K562 (cell line): ENCODE data around the gene DIAPH3. TPM values are rescaled to one million over a fixed set of nuclear protein-coding genes. Genes with fewer than 3 reads are reported as not detected.

Experiments
- ATAC-seq: fragments of 200-7000 bp; cut with Tn5 transposase; 3 replicates; pipeline ENCODE4 v1.9.1; 2020; ENCODE audit warnings: moderate library complexity
- BruUV-seq: library from RNA; stranded (reverse); fragments of 400-500 nt; replicated peaks from 2 replicates; lab custom pipeline; 2021; lab: Mats Ljungman, UMichigan
- CTCF ChIA-PET: fragments of 300-600 bp; formaldehyde crosslinking; extraction: SDS; loops from one replicate; lab custom pipeline; 2021; ENCODE audit warnings: low intra/inter-chr PET ratio; lab: Yijun Ruan, JAX
- POLR2A ChIA-PET: fragments of 300-600, 350-650 bp; sonication (Branson Sonifier 250); formaldehyde crosslinking; extraction: SDS; loops from one replicate; lab custom pipeline; 2021; ENCODE audit warnings: antibody characterized with exemption, inconsistent platforms; lab: Yijun Ruan, JAX
- DNase-seq, 4 experiments: peaks; one replicate each; pipeline versions ENCODE4 v3.0.0 to v3.0.0-alpha.2; 2011 to 2018; ENCODE audit warnings: low spot score in 3 of 4, mixed read lengths in 3 of 4; ENCODE audit errors: extremely low read depth in 1 of 4
- FAIRE-seq: peaks from 2 replicates; lab custom pipeline; 2011; peaks lifted over from hg19 to GRCh38; lab: Jason Lieb, UNC
- H2AFZ ChIP-seq: 2 replicates; pipeline ENCODE4 v1.6.0; 2011; ENCODE audit warnings: low read depth, low read length, control low read depth, inconsistent platforms
- H3K27ac ChIP-seq: fragments of 200-600 bp; 3 replicates; pipeline ENCODE4 v1.8.0; 2011; ENCODE audit warnings: low read depth, mild to moderate bottlenecking, control low read depth, inconsistent platforms, low read length, moderate library complexity, mixed read lengths; ENCODE audit errors: extremely low read depth
- H3K27me3 ChIP-seq, 2 experiments: fragments of 300-600 bp in 1 of 2; 2 replicates in 1 of 2; 3 replicates in 1 of 2; pipeline versions ENCODE4 v1.6.0 to v1.8.0; 2011; ENCODE audit warnings: inconsistent platforms in 2 of 2, low read length in 2 of 2, mild to moderate bottlenecking in 1 of 2, mixed read lengths in 1 of 2, moderate library complexity in 1 of 2; ENCODE audit not compliant: control insufficient read depth in 2 of 2, insufficient read depth in 2 of 2
- H3K36me3 ChIP-seq: fragments of 300-600 bp; 3 replicates; pipeline ENCODE4 v1.8.0; 2011; ENCODE audit warnings: mild to moderate bottlenecking, low read length, inconsistent platforms; ENCODE audit not compliant: control insufficient read depth, insufficient read depth
- H3K4me1 ChIP-seq, 2 experiments: fragments of 200-600 bp in 1 of 2; replicated peaks in 1 of 2; 2 replicates in 1 of 2; 3 replicates in 1 of 2; pipeline versions ENCODE4 v1.5.1 to v1.8.0; 2011; ENCODE audit warnings: inconsistent platforms in 2 of 2, low read length in 2 of 2, mild to moderate bottlenecking in 1 of 2, mixed read lengths in 1 of 2, moderate library complexity in 1 of 2; ENCODE audit not compliant: control insufficient read depth in 2 of 2, insufficient read depth in 2 of 2
- H3K4me2 ChIP-seq: 2 replicates; pipeline ENCODE4 v1.6.1; 2011; ENCODE audit warnings: low read length, control low read depth, inconsistent platforms, mixed read lengths; ENCODE audit not compliant: insufficient read depth
- H3K4me3 ChIP-seq: fragments of 200-600 bp; sonication (generic), shearing (Covaris generic); 2 replicates; pipeline ENCODE4 v1.5.1; 2016; ENCODE audit warnings: control low read depth, inconsistent platforms
- H3K79me2 ChIP-seq: fragments of 200-600 bp; 3 replicates; pipeline ENCODE4 v1.8.0; 2011; ENCODE audit warnings: low read length, inconsistent platforms; ENCODE audit not compliant: control insufficient read depth, insufficient read depth
- H3K9ac ChIP-seq, 2 experiments: 2 replicates each; pipeline versions ENCODE4 v1.6.0 to v1.6.1; 2011; ENCODE audit warnings: low read depth in 2 of 2, low read length in 2 of 2, control low read depth in 1 of 2, inconsistent platforms in 1 of 2, mild to moderate bottlenecking in 1 of 2, mixed read lengths in 1 of 2; ENCODE audit not compliant: insufficient read depth in 1 of 2
- H3K9me1 ChIP-seq: one replicate; pipeline ENCODE4 v1.6.0; 2011; ENCODE audit warnings: inconsistent platforms, mild to moderate bottlenecking, low read length, moderate library complexity; ENCODE audit not compliant: control insufficient read depth, insufficient read depth
- H3K9me3 ChIP-seq: replicated peaks from 2 replicates; pipeline ENCODE4 v1.5.1; 2011; ENCODE audit warnings: low read depth, low read length, inconsistent platforms; ENCODE audit not compliant: control insufficient read depth, insufficient read depth
- H4K20me1 ChIP-seq: replicated peaks from 2 replicates; pipeline ENCODE4 v1.6.1; 2011; ENCODE audit warnings: low read length, inconsistent platforms, mixed read lengths; ENCODE audit not compliant: control insufficient read depth, insufficient read depth
- NCOA6 ChIP-seq: fragments of 450-650 bp; IDR thresholded peaks from 2 replicates; pipeline ENCODE4 v1.6.1; 2017; ENCODE audit warnings: mild to moderate bottlenecking
- POLR2AphosphoS2 ChIP-seq: IDR thresholded peaks from 2 replicates; pipeline ENCODE4 v1.6.1; 2012; ENCODE audit warnings: low read length, improper control_type of control experiment
- RBM15 ChIP-seq: fragments of 200-400 bp; formaldehyde crosslinking; IDR thresholded peaks from 2 replicates; pipeline ENCODE4 v1.6.1; 2018; ENCODE audit warnings: mild to moderate bottlenecking, low read length, moderate library complexity; ENCODE audit not compliant: insufficient read depth
- RUNX1 ChIP-seq: sonication (generic); IDR thresholded peaks from 2 replicates; pipeline ENCODE4 v1.6.1; 2016; ENCODE audit warnings: antibody characterized with exemption, low read depth
- SMAD4 ChIP-seq: fragments of 250-450 bp; sonication (Bioruptor Pico); conservative IDR thresholded peaks from 2 replicates; pipeline ENCODE4 v1.8.0; 2021; ENCODE audit warnings: inconsistent platforms, mild to moderate bottlenecking, moderate library complexity
- ZBTB1 ChIP-seq: sonication (generic); formaldehyde crosslinking; IDR thresholded peaks from 2 replicates; pipeline ENCODE4 v1.8.1; 2023; ENCODE audit warnings: missing genetic modification reagents, low read depth, mild to moderate bottlenecking, borderline replicate concordance
- WGBS: fragments of 100-300 bp; shearing (Covaris generic); methylation state at CpG from one replicate; pipeline ENCODE4 v1.1.6; 2016; ENCODE audit warnings: low coverage, mixed read lengths; ENCODE audit not compliant: insufficient coverage; ENCODE audit errors: missing lambda C conversion rate; 5-methylcytosine and 5-hydroxymethylcytosine counted together
- in situ Hi-C: fragments of 300-500 bp; cut with MboI; formaldehyde crosslinking; loops from 4 replicates; pipeline ENCODE4 v1.15.0; 2018; ENCODE audit warnings: inconsistent platforms, mixed read lengths
- intact Hi-C: fragments of 100-400 bp; cut with micrococcal nuclease; formaldehyde crosslinking; loops from 2 replicates; pipeline ENCODE4 v1.14.2; 2022
- polyA plus RNA-seq, 8 experiments: library from polyadenylated mRNA; depleted of rRNA in 4 of 8; stranded (reverse) in 5 of 8; unstranded in 3 of 8; fragments of >200 nt; fragmentation: Nextera tagmentation in 2 of 8; fragmentation: Illumina TruSeq in 1 of 8; extraction: Ambion mirVana in 2 of 8; extraction: Trizol in 1 of 8; gene quantifications; 2 replicates each; pipeline versions ENCODE4 v1.2.1 to v1.2.3, GENCODE V29; 2011 to 2014; ENCODE audit warnings: inconsistent platforms in 1 of 8, missing spikeins in 1 of 8
- total RNA-seq, 7 experiments: library from RNA; depleted of rRNA in 6 of 7; stranded (reverse); fragments of >200 nt in 6 of 7; fragmentation: Illumina TruSeq in 2 of 7; extraction: Trizol in 2 of 7; gene quantifications; 2 replicates each; pipeline versions ENCODE4 v1.2.1 to v1.2.3, GENCODE V29; 2011 to 2021; ENCODE audit warnings: low replicate concordance in 1 of 7

Gene DIAPH3
- total and polyA plus RNA-seq, 9 of the 15 experiments (the other 6 are each of a cell fraction or from before 2014, with no cell fraction given) = 9.0 to 18.7 (median 14.7) TPM

DNA sequence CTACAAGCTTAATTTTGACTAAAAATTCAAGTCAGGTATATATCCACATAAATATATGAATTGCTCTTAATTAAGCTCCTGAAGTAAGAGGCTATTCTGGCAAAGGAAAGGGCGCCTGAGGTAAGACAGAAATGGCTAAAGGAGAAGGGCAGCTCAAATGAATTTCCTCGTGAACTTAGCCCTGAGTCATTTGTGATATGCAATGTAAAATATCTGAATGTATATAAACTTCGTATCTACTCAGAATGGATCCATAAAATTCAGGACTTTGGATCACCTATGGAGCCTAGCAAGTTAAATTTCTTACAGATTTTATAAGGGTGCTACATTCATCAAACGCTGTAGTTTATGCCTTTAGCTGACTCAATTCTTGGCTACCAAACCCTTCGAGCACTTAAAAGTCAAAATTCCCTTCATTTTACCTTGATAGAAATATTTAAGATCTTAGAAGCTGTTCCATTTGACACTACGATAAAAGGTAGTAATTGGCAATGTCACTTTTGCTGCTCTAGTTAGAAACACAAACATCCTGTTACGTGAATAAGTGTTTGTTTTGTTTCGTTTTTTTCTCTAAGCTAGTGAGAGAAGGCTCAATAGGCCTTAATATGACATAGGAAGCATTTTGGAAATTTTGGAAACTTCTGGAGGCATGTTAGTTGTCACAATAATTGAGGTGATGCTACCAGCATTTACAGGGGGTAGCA lies 69.2 kb downstream of the DIAPH3 start (continued):
- TF ChIP-seq NCOA6 = no peak
- TF ChIP-seq POLR2AphosphoS2 = no peak

GRCh38 chr13:60093425-60094019 lies 70.2 kb downstream of the DIAPH3 start:
- TF ChIP-seq RUNX1 = no peak
- TF ChIP-seq RBM15 = no peak
- no peak for TF ChIP-seq ZBTB1 (CRISPR knock-in tag)
- no peak for TF ChIP-seq SMAD4 (CRISPR knock-in tag)
- no peak for DNase-seq
- Histone ChIP-seq H2AFZ (no peak overlapping the region), H3K4me1 (no peaks in the 10 kb centered on the region), H3K9me1 (no peaks in the 10 kb centered on the region), H3K27ac (no peak overlapping the region), H4K20me1 (no peaks in the 10 kb centered on the region), H3K79me2 (no peaks in the 10 kb centered on the region), H3K9ac (no peak overlapping the region), H3K9me3 (no peaks in the 10 kb centered on the region), H3K27me3 (no peaks in the 10 kb centered on the region), H3K4me3 (no peak overlapping the region), H3K36me3 (peaks cover 8% of the 10 kb centered on the region; the same call in 1 of the 3 replicates), H3K4me2 (no peak overlapping the region)
- WGBS = 96% methylated on average over 3 of the region's 3 CpGs
- POLR2A ChIA-PET = no interaction called here
- in situ Hi-C loops = no loop called here
- FAIRE-seq = no peak
- CTCF ChIA-PET = no interaction called here
- intact Hi-C loops = no loop called here
- no TSS peak for BruUV-seq
- ATAC-seq = no peak
